Right lobe of liver (tissue), 6 donors: ENCODE measurements around the gene MAPK1. TPM values are rescaled to one million over a fixed set of nuclear protein-coding genes. Genes with fewer than 3 reads are reported as not detected.
"Not testable (repeated sequence)": the region's sequence is repeated elsewhere in the genome, so short reads cannot be mapped to it uniquely, and the experiment has no call there.

ENCODE experiments used
- ATAC-seq, 4 donors: fragments of 200-7000 bp; cut with Tn5 transposase; one replicate each; pipeline ENCODE4 v1.9.1; 2020; ENCODE audit warnings: mild to moderate bottlenecking in 4 of 4, moderate library complexity in 4 of 4
- DNase-seq, 3 donors: peaks; one replicate each; pipeline ENCODE4 v3.0.0-alpha.2; 2020
- H3K27ac ChIP-seq, 3 donors: fragments of 200-600 bp; one replicate each; pipeline ENCODE4 v1.8.0; 2022
- H3K27me3 ChIP-seq, 2 donors: fragments of 200-600 bp; one replicate each; pipeline ENCODE4 v1.8.0; 2022
- H3K36me3 ChIP-seq, 4 donors: fragments of 200-600 bp; sonication (generic) in 1 of 4; one replicate each; pipeline versions ENCODE4 v1.5.1 to v1.8.0; 2017 to 2022; ENCODE audit warnings: control low read depth in 1 of 4
- H3K4me1 ChIP-seq, 4 donors: fragments of 200-600 bp; sonication (generic) in 1 of 4; one replicate each; pipeline versions ENCODE4 v1.5.1 to v1.8.0; 2017 to 2022; ENCODE audit warnings: control low read depth in 1 of 4
- H3K4me3 ChIP-seq, 3 donors: fragments of 200-600 bp; one replicate each; pipeline ENCODE4 v1.8.0; 2022
- H3K9me3 ChIP-seq, 4 donors: fragments of 200-600 bp; sonication (generic) in 1 of 4; one replicate each; pipeline versions ENCODE4 v1.5.1 to v1.8.0; 2017 to 2022; ENCODE audit warnings: control low read depth in 1 of 4
- CTCF ChIP-seq, 4 donors: fragments of 200-600 bp in 3 of 4; fragments of 450-650 bp in 1 of 4; IDR thresholded peaks; one replicate each; pipeline versions ENCODE4 v1.5.1 to v1.8.0; 2016 to 2022; ENCODE audit warnings: antibody characterized with exemption in 4 of 4, mild to moderate bottlenecking in 2 of 4
- POLR2A ChIP-seq: fragments of 450-650 bp; IDR thresholded peaks from one replicate; pipeline ENCODE4 v1.6.1; 2017; ENCODE audit warnings: antibody characterized with exemption, mild to moderate bottlenecking
- WGBS: methylation state at CpG from one replicate; pipeline ENCODE4 v1.1.6; 2018; ENCODE audit warnings: low coverage, low lambda C conversion rate; ENCODE audit not compliant: insufficient coverage; ENCODE audit errors: missing lambda C conversion rate; 5-methylcytosine and 5-hydroxymethylcytosine counted together
- intact Hi-C, 2 donors: fragments of 100-400 bp; cut with DNase I; formaldehyde crosslinking; loops; one replicate each; pipeline versions ENCODE4 v1.11.2 to v1.14.1; 2022
- total RNA-seq, 6 experiments: library from RNA; depleted of rRNA in 2 of 6; stranded (reverse); fragments of >200 nt in 2 of 6; fragmentation: NEBNext Ultra II Directional in 3 of 6; extraction: Animal tissue kit (Norgen Biotek cat#: 25700) in 3 of 6; gene quantifications; one replicate each; pipeline versions ENCODE4 v1.1.0 to v1.2.4, GENCODE V29; 2016 to 2023
- donor health status: DM: no; HTN: yes; CAD: no.
- donor health status: DM: no; HTN: no; CAD: no.
- donor health status: DM: no; HTN: no; CAD: no.
- donor health status: DM: no; HTN: yes; CAD: no.
- donor health status: DM: no; HTN: yes; CAD: no.

MAPK1 gene
- total RNA-seq, 6 experiments from 2014 or later: 43.4 to 75.0 (median 59.5) TPM

DNA sequence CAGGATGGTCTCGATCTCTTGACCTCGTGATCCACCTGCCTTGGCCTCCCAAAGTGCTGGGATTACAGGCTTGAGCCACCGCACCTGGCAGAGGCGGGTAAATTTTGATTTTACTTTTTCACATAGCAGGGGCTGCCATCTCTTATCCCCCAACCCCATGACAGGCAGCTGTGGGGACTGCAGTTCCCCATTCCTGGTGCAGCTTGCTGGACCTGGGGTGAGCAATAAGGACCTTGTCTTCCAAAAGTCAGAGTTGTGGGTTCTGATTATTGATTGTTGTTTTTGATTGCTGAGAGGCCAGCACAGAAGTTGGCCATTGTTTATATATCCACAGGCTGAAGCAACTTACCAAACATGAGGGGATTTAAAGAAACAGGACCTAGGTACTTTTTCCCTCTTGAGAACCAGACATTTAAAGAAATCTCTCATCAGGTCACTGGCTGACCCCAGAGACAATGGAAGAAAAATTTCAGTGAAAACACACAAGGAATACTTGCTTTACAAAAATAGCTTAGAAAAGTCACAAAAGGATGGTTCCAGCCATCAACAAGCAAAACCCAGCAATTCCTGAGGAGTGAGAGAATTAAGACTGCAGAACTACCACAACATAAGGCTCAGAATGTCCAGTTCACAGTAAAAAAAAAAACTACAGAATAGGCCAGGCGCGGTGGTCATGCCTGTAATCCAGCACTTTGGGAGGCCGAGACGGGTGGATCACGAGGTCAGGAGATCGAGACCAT lies 22.0 kb upstream of the MAPK1 start:
- H3K36me3 ChIP-seq: no peaks in the 10 kb centered on the region
- no peaks in the 10 kb centered on the region for H3K27me3 ChIP-seq
- H3K4me1 ChIP-seq: no peaks in the 10 kb centered on the region
- WGBS: 92% methylated on average over 10 of the region's 10 CpGs
- no peak overlapping the region for H3K4me3 ChIP-seq
- ATAC-seq (no peak), DNase-seq (no peak)
- intact Hi-C loops: no loop called here
- H3K27ac ChIP-seq: no peak overlapping the region
- TF ChIP-seq CTCF (IDR thresholded peaks at IDR 0.05) (no peak), POLR2A (no peak)
- no peaks in the 10 kb centered on the region for H3K9me3 ChIP-seq

DNA sequence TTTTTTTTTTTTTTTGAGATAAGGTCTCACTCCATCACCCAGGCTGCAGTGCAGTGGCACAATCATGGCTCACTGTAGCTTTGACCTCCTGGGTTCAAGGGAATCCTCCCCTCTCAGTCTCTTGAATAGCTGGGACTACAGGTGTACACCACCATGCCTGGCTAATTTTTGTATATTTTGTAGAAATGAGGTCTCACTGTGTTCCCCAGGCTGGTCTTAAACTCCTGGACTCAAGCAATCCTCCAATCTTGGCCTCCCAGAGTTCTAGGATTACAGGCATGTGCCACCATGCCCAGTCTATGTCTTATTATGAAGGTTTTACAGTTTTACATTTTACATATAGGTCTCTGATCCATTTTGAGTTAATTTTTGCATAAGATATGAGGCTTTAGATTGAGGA lies 20.4 kb upstream of the MAPK1 start:
- H3K36me3 ChIP-seq: no peaks in the 10 kb centered on the region
- no peak for ATAC-seq
- TF ChIP-seq CTCF (IDR thresholded peaks at IDR 0.05): no peak
- no peak for TF ChIP-seq POLR2A

GRCh38 chr22:21883930-21884329 lies 16.5 kb upstream of the MAPK1 start:
- ATAC-seq, H3K36me3 ChIP-seq: not testable (repeated sequence)
- WGBS: no CpG with 5 or more reads among the region's 26 CpGs

More for the DNA sequence above, 20.4 kb upstream of the MAPK1 start:
- DNase-seq: no peak
- no peak overlapping the region for H3K4me3 ChIP-seq
- H3K27ac ChIP-seq: no peak overlapping the region
- H3K9me3 ChIP-seq: no peaks in the 10 kb centered on the region
- H3K27me3 ChIP-seq: no peaks in the 10 kb centered on the region
- intact Hi-C loops: no loop called here
- no peaks in the 10 kb centered on the region for H3K4me1 ChIP-seq

GRCh38 chr22:21882754-21883333 lies 15.4 kb upstream of the MAPK1 start:
- DNase-seq, ATAC-seq, intact Hi-C loops, H3K36me3 ChIP-seq, H3K9me3 ChIP-seq, H3K27ac ChIP-seq, H3K4me1 ChIP-seq, H3K27me3 ChIP-seq, H3K4me3 ChIP-seq: not testable (repeated sequence)
- 20% methylated on average over 1 of the region's 7 CpGs for WGBS

More at GRCh38 chr22:21883930-21884329, 16.5 kb upstream of the MAPK1 start:
- H3K27ac ChIP-seq, intact Hi-C loops, H3K9me3 ChIP-seq, H3K27me3 ChIP-seq, H3K4me3 ChIP-seq, H3K4me1 ChIP-seq, DNase-seq: not testable (repeated sequence)

DNA sequence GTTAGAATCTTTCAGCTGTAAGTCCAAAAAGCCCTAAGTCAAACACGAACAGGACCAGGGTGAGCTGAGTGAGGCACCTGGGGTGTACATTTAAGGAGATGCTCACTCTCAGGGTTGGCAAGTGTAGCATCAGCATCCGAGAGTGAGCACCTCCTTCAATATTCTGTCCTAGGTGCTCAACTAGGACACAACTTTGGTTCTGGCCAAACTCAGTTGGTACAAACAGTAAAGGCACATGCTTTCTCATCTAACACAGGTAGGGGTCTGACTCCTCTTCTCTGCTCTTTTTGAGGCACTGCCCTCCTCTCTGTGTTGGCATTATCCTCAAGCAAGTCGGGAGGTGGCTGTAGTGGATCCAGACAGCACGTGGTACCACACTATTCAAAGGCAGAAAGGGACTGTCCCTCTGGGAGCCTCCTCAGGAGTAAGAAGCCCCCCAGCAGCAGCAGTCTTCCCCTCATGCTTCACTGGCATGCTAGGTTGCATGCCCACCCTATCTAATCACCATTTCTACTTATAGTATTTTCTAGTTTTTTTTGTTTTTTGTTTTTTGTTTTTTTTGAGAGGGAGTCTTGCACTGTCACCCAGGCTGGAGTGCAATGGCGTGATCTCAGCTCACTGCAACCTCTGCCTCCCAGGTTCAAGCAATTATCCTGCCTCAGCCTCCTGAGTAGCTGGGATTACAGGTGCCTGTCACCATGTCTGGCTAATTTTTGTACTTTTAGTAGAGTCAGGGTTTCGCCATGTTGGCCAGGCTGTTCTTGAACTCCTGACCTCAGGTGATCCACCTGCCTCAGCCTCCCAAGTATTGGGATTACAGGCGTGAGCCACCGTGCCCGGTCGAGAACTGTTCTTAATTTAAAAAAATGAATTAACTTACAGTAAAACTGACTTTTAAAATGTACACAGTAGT lies 14.7 kb upstream of the MAPK1 start:
- no peak for DNase-seq
- no peak for ATAC-seq
- WGBS: 93% methylated on average over 9 of the region's 10 CpGs
- Histone ChIP-seq H3K36me3 (no peaks in the 10 kb centered on the region), H3K9me3 (no peaks in the 10 kb centered on the region), H3K4me1 (no peaks in the 10 kb centered on the region), H3K27me3 (no peaks in the 10 kb centered on the region), H3K4me3 (no peak overlapping the region), H3K27ac (no peak overlapping the region)
- intact Hi-C loops: no loop called here
- TF ChIP-seq POLR2A (no peak), CTCF (IDR thresholded peaks at IDR 0.05) (no peak)
